ENCODE data around the gene NR3C1. TPM values are rescaled to one million over a fixed set of nuclear protein-coding genes. Genes with fewer than 3 reads are reported as not detected.

The NR3C1 gene
- total RNA-seq, 4 donors from 2014 or later: 55.1 to 134 (median 87.3) TPM

DNA sequence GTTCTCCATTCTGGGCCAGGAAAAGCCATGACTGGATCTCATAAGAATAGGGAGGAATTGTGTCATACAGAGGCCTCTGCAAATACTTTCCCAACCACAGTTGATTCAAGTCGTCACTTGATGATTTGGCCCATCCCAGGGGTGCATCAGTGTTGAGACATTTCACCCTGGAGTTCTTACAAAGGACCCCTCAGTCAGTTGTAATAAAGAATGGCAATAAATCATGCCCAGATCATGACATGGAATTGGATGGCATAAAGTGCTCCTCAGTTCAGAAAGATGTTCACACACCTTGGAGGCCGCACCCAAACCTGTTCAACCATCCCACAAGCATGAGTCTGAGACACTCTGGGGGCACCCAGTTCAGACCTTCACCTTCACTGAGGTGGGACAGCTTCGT is 168.1 kb downstream of the NR3C1 start:
- TF ChIP-seq, protein P1, sequence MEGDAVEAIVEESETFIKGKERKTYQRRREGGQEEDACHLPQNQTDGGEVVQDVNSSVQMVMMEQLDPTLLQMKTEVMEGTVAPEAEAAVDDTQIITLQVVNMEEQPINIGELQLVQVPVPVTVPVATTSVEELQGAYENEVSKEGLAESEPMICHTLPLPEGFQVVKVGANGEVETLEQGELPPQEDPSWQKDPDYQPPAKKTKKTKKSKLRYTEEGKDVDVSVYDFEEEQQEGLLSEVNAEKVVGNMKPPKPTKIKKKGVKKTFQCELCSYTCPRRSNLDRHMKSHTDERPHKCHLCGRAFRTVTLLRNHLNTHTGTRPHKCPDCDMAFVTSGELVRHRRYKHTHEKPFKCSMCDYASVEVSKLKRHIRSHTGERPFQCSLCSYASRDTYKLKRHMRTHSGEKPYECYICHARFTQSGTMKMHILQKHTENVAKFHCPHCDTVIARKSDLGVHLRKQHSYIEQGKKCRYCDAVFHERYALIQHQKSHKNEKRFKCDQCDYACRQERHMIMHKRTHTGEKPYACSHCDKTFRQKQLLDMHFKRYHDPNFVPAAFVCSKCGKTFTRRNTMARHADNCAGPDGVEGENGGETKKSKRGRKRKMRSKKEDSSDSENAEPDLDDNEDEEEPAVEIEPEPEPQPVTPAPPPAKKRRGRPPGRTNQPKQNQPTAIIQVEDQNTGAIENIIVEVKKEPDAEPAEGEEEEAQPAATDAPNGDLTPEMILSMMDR (IDR thresholded peaks at IDR 0.05): no peak
- TF ChIP-seq POLR2A (IDR thresholded peaks at IDR 0.05): no peak
- intact Hi-C loops (cut with DNase I; ENCODE audit: low total_unique reads): no loop called here
- Histone ChIP-seq H3K27me3 (no peaks in the 10 kb centered on the region), H3K9me3 (no peaks in the 10 kb centered on the region), H3K4me3 (no peak overlapping the region), H3K36me3 (no peaks in the 10 kb centered on the region), H3K4me1 (no peaks in the 10 kb centered on the region), H3K27ac (no peak overlapping the region)
- DNase-seq: no peak

DNA sequence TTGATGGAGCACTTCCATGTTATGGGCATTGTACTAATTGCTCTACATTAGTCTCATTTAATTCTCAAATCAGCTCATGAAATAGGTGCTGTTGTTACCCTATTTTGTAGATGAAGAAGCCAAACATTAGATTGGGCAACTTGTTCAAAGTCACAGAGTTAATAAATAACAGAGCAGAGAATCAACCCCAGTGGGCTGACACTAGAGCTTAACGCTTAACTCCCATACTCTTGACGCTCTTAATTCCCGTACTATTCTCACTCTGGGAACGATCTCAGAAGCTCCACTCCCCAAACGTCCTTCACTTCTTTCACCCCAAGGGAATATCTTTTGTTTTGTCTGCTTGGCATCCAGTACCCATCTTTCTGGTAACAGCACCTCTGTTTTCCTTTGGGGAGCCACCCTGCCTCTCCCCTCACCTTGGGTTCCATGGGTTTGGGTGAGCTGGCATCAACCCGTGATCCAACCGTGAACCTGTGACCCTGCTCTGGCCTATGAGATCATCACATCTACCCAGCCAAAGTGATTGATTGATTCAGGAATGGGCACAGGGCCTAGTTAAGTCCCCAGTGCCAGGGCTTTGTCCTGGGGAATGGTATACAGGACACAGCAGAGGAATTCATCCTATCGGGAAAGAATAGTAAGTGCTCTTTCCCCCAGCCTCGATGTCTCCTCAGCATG is 169.2 kb downstream of the NR3C1 start:
- no peak for DNase-seq
- Histone ChIP-seq H3K4me3 (no peak overlapping the region), H3K27ac (no peak overlapping the region), H3K36me3 (no peaks in the 10 kb centered on the region), H3K4me1 (no peaks in the 10 kb centered on the region), H3K27me3 (no peaks in the 10 kb centered on the region), H3K9me3 (no peaks in the 10 kb centered on the region)
- intact Hi-C loops (cut with DNase I; ENCODE audit: low total_unique reads): no loop called here
- no peak for TF ChIP-seq POLR2A (IDR thresholded peaks at IDR 0.05)
- TF ChIP-seq, protein P1 (IDR thresholded peaks at IDR 0.05): no peak

DNA sequence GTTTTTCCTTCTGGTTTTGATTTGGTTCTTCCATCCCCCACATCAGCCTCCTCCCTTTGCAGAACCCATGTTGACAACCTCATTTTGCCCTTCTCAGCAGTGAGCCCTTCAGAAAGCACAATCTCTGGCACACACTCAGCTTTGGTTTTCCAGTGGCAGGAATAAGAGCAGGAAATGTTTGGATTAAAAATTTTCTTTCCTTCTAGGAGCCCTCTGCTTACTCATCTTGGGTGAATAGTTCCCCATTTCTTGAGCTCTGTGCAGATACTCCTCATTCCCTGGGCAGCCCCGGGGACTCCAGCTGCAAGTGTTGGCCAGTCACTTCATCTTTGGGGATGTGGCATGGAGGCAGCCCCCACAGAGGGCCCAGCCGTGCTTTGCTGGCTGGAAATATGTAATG is 170.5 kb downstream of the NR3C1 start:
- H3K9me3 ChIP-seq: no peaks in the 10 kb centered on the region
- intact Hi-C loops (cut with DNase I; ENCODE audit: low total_unique reads): no loop called here
- no peak overlapping the region for H3K27ac ChIP-seq
- H3K4me1 ChIP-seq: no peaks in the 10 kb centered on the region
- H3K4me3 ChIP-seq: no peak overlapping the region
- DNase-seq: no peak
- no peaks in the 10 kb centered on the region for H3K36me3 ChIP-seq
- TF ChIP-seq, protein P1 (IDR thresholded peaks at IDR 0.05): no peak
- no peak for TF ChIP-seq POLR2A (IDR thresholded peaks at IDR 0.05)
- no peaks in the 10 kb centered on the region for H3K27me3 ChIP-seq

DNA sequence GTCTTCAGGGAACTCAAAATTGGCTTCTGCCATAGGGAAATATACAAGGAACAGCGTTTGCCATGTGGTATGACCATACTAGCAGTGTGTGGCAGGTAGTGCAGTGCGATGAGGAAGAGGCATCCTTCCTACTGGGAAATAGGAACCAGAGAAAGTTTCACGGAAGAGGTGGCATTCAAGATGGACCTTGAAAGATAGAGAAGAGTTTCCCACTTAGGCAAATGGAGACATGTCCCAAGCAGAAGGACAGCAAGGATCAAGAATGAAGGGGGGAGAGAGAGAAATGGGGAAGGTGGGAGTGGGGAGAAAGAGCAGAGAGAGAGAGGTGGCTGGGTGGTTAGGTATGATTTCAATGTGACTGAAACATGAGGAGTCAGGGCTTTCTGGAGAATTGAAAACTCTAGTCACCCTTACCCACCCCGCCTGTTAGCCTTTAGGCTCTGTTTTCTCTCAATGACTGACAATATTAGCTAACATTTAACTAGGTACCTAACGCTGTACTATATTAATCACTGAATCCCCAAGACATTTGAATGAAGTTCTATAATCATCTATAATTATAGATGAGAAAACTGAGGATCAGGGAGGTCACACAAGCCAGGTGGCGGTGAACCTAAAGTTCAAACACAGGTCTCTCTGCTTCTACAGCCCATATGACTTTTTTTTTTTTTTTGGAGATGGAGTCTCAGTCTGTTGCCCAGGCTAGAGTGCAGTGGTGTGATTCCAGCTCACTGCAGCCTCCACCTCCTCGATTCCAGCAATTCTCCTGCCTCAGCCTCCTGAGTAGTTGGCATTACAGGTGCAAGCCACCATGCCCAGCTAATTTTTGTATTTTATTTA is 171.3 kb downstream of the NR3C1 start:
- Histone ChIP-seq H3K27me3 (no peaks in the 10 kb centered on the region), H3K9me3 (no peaks in the 10 kb centered on the region), H3K4me3 (no peak overlapping the region), H3K27ac (no peak overlapping the region), H3K36me3 (no peaks in the 10 kb centered on the region), H3K4me1 (no peaks in the 10 kb centered on the region)
- no peak for DNase-seq
- TF ChIP-seq POLR2A (IDR thresholded peaks at IDR 0.05): no peak
- TF ChIP-seq, protein P1 (IDR thresholded peaks at IDR 0.05): no peak
- intact Hi-C loops (cut with DNase I; ENCODE audit: low total_unique reads): no loop called here

DNA sequence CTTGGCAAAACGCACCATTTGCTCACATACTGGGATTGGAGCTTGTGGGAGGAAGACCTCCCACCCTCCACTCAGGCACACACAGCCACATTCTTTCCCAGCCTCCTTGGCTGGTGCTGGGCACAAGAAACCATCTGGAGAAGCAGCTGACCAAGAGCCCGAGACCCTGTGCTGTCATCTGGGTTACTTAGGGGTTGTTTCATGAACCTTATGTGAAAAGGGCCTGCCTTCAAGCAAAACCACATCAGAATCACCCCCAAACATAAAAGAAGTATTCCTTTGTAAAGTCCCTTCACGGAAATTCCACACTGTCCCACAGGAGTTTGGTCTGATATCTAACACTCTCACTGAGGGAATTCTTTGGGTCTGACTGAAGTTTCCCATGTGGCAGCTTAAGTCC is 172.1 kb downstream of the NR3C1 start:
- Histone ChIP-seq H3K36me3 (no peaks in the 10 kb centered on the region), H3K27me3 (no peaks in the 10 kb centered on the region), H3K4me3 (no peak overlapping the region), H3K27ac (no peak overlapping the region), H3K9me3 (no peaks in the 10 kb centered on the region), H3K4me1 (no peaks in the 10 kb centered on the region)
- TF ChIP-seq POLR2A (IDR thresholded peaks at IDR 0.05): no peak
- TF ChIP-seq, protein P1 (IDR thresholded peaks at IDR 0.05): no peak
- intact Hi-C loops (cut with DNase I; ENCODE audit: low total_unique reads): no loop called here
- no peak for DNase-seq

All from uterus (tissue), 4 donors.